UCSD-AML1 (cell line): Measurements from ENCODE around the gene ATXN10.
"Not testable (repeated sequence)": the region's sequence is repeated elsewhere in the genome, so short reads cannot be mapped to it uniquely, and the experiment has no call there.

ENCODE experiments used
- DNase-seq: peaks from one replicate; lab custom pipeline; 2025; ENCODE audit not compliant: unreplicated experiment; lab: John Stamatoyannopoulos, UW

Gene ATXN10

DNA sequence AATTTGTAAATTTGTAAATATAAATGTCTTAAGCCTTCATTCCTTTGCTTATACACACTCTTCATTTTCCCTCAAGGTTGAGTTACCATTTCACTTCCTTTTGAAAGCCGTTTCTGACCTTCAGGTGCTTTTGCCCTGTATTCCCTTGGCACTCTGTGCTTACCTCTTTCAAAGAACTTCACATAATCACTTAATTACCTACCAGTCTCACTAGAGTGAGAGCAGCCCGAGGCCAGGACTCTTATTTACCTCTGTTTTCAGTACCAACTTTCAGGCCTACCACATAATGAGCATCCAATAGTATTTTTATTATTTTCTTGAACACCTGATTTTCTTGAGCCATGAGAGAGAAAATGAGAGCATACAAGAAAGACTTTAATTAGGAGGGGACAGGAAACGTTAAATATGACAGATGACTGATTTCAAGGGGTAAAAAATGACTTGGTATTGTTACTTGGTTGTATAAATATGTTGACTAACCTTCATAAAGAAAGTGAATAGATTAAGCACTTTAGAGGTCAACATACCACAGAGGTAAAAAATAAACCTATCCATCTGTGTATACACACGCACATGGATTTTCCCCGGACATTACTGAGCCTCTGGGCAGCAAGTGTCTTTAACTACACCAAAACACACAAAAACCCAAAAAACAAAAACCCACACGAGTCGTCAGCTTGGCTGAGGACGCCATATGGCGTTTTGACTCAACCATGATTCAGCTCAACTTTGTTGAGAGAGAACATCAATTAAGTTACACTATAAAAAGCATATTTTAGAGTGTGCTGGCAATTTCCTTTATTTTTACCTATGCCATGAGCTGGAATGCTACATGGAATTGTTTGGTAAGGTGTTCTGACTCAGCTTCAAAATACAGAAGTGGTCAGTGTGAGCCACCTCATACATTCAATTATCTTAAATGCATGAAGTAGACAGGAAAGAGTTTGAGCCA, 7.6 kb downstream of the ATXN10 start:
- DNase-seq: no peak

DNA sequence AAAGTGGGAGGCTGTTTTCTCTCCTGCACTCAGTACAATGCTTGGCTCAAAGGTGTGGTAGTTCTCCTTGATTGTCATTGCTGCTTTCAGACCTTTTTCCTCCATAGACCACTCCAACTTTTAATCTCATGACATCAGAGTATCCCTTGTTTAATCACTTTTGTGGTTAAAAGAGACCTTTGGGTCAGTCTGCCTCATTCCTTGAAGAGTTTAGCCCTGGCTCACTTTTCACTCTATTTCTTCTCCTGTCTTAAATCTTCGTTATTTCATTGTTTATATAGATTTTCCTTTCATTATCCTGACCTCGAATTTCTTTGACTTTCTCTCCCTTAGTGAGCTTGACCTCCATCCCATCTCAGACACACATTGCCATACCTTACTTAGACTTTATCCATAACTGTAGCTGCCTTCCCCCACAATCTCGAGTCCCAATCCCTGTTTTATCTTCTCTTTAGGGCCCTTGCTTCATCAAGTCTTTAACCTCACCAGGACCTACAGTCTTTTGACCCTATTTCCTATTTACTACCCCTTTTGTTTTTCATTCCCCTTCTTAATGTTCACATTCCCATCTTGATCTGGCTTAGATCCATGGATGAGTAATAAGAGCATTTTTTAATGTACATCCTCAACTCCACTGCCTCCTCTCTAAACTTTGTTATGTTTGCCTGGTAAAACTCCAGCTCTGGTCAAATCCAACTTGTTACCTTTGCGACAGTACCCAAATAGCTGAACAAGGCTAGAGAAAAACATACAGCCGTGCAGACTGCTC, 9.5 kb downstream of the ATXN10 start:
- DNase-seq: no peak

DNA sequence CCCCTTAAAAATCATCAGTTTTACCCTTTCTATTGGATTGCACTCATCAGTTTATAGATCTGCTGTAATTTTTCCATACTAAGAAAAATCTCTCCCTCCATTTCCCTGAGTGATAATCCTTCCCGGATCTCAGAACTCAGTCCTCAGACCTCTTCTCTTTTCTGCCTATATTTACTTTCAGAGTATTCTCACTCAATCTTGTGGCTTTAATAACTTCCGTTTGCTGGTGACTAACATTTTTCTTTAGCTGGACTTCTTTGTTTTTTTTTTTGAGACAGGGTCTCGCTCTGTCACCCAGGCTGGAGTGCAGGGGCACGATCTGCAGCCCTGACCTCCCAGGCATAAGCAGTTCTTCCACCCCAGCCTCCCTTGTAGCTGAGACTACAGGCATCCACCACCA, 10.4 kb downstream of the ATXN10 start:
- no peak for DNase-seq

DNA sequence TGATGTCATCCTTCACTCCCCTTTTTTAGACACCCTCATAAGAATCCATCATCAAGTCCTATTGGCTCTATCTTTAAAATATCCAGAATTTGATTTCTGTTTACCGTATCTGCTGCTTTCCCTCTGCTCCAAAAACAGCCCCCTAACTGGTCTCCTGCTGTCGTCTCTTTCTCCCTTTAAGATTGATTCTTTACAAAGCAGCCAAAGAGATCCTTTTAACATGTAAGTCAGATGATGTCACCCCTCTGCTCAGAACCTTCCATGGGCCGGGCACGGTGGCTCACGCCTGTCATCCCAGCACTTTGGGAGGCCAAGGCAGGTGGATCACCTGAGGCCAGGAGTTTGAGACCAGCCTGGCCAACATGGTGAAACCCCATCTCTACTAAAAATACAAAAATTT, 11.1 kb downstream of the ATXN10 start:
- DNase-seq: not testable (repeated sequence)

DNA sequence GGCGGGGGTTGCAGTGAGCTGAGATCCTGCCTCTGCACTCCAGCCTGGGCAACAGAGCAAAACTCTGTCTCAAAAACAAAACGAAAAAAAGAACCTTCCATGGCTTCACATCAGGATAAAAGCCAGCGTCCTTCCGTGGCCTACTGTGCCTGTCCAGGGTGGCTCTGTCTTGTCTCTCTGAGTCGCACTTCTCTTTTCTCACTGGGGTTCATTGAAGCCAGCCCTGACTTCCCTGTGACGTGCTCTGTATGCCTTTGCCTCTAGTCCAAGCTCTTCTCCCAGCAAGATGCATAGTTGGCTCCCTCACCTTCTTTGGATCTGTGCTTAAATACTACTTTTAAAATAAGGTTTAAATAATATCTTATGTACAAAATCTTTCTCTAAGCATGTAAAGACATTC, 11.6 kb downstream of the ATXN10 start:
- DNase-seq: no peak

DNA sequence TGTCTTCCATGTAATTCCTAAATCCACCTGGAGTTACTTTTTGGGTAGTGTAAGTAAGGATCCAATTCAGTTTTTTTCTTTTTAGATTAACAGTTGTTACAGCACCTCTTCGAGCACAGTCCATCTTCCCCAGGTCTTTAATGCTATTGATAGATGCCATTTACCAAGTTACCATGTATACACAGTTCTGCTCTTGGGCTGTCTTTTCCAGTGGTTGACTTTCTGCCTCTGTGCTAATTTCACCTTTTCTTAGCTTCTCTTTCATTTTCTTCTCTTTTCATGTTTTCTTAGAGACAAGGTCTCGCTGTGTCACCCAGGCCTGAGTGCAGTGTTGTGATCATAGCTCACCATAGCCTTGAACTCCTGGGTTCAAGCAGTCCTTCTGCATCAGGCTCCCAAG, 12.0 kb downstream of the ATXN10 start:
- no peak for DNase-seq

DNA sequence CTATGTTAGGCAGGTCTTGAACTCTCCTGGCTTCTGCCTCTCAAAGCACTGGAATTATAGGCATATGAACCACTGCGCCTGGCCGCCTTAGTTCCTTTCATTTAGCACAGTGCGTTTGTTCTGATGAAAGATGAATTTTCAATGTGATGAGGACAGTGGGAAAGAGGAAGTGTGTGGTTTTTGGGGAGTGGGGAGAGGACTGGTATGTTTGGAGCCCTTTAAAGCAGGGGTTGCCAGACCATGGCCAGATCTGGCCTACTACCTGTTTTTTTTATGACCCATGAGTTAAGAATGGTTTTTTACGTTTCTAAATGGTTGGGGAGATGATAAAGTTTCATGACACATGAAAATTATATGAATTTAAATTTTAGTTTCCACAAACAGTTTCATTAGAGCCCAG, 12.5 kb downstream of the ATXN10 start:
- DNase-seq: no peak

DNA sequence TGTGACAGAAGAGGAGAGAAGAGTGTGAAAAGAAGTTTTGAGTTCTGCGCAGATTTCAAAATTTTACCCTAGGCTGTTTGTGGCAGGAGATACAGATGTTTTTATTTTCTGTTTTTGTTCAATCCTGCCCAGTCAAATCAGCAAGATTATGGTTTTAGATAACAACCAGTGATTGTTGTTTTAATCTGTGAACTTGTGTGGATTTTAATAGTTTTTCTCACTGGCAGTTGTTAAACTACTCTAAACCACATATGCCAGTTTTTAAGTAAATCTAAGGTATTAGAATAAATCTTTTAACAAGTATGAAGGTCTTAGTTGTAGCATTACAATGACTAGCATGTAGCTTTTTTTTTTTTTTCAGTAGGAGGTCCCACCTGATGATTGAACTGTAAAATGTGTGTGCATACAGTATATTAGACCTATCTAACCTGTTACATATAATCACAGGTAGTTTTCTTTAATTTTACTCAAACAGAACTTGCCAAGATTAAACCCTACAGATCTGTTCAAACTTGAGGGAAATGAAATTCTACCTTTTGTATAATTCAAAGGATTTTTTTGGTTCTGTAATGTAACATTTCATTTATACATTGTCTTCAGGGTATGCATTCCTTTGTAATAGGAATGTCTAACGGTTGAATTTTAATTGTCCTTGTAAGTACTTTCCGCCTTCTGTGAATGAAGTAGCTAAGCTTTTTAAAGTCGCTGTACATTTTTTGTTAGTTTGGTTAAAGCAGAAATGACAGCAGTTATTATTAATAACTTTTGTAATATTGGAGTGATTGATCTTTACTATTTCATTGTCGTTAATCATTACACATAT, 13.3 kb downstream of the ATXN10 start:
- no peak for DNase-seq

DNA sequence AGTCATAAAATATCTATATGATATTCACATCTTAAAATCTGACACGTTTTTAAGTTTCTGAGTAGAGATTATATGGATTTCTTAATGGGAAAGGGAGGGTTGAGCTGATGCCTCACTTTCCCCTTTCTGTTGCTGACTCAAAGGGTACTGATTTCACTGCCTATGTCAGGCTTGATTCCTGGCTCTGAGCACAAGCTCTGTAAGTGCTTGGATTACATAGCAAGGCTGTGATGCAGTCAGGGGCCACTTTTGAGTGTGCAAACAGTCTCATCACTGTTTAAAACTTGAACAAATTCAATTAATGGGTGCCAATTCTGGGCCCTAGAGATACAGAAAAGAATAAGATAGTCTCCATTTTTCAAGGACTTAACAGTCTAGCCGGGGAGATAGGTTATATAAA, 14.4 kb downstream of the ATXN10 start:
- no peak for DNase-seq

DNA sequence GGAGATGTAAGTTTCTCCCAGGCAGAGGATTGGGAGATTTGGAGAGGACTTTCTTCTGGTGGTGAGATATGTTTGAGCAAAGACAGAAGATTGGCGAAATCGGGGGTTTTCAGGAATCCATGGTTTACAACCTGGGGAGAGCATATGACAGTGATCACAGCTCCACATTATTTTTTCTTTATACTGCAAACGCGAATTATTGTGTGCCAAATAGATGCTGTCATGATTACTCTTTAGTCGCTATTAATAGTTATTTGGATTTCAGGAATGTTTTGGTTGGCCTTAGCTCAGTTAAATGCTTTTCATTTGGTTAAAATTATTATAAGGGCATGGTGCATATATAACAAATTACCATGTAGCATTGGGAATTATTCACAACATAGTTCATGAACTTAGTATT, 15.2 kb downstream of the ATXN10 start:
- DNase-seq: no peak

DNA sequence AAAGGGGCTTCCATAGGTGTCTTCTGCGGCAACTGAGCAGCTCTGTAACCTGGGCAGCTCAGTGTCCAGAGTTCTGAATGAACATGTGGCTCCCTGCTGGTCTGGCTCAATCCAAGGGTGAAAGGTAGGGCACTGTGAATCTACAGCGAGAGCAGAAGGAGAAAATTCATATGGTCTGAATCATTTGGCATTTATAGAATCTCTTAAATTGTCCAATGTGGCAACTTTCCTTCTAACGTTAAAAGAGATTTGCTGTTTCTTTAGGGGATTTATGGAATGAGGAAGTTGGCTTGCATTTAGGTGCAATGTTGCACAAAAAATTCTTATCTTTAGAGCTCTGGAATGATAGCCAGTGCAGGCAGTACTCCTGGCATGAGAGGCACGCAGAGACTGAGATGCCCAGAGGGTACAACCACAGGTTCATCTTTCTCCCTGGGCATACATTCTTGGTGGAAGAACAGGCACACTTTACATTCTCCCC, 17.0 kb downstream of the ATXN10 start:
- DNase-seq: no peak

DNA sequence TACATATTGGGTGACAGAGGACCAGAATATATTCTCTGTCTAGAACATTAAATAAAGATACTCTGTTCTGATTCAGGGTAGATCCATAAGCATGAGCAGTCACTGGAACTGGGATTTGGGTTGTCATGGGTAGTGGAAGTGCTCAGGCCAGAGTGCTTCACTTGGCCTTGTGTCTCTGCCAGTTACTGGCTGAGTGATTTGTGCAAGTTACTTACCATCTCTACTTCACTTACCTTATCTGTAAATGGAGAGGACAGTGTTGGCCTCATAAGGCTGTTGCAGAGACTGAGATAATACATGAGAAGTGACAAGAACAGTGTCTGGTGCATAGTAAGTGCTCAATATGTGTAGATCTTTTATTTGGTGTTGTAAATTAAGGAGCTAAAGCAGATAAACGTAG, 17.6 kb downstream of the ATXN10 start:
- no peak for DNase-seq

DNA sequence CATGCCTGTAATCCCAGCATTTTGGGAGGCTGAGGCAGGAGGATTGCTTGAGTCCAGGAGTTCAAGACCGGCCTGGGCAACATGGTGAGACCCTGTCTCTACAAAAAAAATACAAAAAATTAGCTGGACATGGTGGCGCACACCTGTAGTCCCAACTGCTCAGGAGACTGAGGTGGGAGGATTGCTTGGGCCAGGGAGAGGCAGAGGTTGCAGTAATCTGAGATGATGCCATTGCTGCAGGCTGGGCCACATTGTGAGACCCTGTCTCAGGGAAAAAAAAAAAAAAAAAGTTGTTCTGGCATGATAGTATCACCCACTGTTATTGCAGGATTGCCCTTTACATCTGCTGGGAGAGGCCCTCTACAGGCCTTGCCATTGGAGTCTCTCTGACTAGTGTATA, 18.4 kb downstream of the ATXN10 start:
- DNase-seq: no peak

DNA sequence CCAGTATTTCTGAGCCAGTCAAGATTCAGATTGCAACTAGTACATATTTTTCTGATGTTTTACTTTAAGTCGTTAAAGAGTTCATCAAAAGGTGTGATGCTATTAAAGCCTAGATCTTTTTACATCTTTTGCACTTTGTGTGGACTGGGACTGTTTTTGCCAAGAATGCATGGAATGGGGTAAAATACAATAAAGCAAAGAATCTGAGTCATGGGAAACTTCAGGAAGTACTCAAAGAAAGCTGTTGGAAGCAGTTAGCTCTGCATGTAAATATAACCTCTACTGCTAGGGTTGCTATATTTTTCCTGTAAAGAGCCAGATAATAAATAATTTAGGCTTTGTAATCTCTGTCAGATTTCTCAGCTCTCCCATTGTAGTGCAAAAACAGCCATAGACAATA, 20.9 kb downstream of the ATXN10 start:
- DNase-seq: no peak

DNA sequence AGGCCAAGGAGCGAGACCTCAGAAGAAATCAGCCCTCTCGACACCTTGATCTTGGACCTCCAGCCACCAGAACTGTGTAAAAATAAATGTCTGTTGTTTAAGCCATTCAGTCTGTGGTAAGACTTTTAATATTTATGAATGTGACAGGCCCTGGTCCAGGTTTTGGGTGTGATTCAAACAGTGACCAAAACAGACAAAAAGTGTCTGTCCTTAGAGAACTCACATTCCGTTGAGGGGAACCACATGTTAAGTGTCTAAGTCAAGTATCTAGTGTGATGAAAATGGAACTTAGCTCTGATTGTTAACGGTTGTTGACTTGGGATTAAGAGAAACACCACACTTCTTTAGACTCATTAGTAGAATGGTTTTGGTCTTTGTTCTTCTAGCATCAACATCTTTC, 22.2 kb downstream of the ATXN10 start:
- DNase-seq: no peak

DNA sequence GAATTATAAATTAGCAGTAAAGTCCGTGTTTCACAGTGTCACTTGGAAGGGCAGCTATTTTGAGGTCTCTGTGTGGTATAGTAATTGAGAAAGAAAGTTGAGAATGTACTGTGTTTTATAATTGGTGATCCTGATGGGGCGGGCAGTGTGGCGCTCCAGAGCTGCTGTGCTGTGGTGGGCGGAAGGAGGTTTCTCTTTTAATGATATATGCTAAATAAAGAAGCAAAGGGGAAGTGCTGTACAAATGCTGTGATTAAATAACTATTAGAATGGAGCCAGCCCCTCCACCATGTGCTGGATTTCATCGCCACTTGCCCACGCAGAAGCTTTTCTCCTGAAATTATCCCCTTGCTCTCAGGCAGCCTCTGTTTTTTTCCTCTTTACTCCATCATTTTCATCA, 24.6 kb downstream of the ATXN10 start:
- no peak for DNase-seq

DNA sequence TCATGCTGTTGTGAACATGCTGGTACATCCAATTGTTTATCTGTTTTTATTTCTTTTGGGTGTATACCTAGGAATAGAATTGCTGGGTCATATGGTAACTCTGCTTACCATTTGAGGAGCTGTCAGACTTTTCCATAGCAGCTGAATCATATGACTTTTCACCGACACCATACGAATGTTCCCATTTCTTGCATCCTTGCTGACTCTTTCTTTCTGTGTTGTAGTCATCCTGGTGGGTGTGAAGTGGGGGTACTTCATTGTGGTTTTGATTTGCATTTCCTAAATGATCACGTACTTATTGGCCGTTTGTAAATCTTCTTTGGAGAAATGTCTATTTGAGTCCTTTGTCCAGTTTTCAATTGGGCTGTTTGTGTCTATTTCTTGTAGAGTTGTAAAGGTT, 26.5 kb downstream of the ATXN10 start:
- no peak for DNase-seq

DNA sequence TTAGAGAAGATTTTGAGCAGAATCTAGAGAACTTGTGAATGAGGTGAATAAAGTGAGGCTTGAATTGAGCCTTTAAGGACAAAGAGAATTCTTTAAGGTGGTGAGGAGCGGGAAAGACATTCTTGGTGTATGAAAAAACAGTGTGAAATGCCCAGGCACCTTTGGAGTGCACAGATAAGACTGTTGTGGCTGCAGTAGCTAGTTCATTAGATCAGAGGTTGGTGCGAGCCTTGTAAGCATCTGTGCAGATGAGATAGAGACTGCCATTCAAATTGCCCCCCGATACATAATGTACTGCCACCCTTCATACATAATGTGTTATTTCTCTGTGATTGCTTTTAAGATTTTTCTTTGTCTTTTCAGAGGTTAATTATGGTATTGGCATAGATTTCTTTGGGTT, 31.3 kb downstream of the ATXN10 start:
- DNase-seq: no peak

DNA sequence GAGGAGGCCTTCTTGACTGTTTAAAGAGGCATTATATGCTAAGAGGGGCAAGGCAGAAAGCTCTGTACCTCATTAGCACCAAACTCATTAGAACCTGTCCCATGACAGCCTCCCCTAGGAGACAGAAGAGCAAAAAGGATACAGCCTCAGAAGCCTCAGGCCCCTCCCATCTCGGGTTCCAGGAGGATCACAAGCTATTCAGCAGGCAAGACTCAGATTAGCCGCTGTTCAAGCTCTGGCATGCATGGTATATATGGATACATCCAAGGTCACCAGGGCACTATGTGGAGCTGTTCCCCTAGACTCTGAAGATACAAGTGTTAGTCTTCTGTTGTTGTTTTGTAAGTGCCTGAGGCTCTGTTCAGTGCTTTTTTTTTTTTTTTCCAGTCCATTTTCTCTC, 32.1 kb downstream of the ATXN10 start:
- DNase-seq: no peak

DNA sequence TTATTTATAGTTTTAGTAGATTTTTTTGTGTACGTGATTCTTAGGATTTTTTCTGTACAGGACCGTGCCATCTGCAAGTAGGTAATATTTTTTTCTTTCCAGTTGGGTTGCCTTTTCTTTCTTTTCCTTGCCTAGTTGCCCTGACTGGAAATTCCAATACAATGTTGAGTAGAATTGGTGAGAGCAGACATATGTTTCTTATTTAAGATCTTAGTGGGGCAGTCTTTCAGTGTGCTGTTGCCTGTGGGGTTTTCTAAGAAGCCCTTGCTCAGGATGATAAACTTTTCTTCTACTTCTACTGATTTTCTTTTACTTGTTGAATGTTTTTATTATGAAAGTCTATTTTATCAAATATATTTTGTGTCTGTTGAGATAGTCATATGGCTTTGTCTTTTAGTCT, 33.0 kb downstream of the ATXN10 start:
- DNase-seq: no peak

DNA sequence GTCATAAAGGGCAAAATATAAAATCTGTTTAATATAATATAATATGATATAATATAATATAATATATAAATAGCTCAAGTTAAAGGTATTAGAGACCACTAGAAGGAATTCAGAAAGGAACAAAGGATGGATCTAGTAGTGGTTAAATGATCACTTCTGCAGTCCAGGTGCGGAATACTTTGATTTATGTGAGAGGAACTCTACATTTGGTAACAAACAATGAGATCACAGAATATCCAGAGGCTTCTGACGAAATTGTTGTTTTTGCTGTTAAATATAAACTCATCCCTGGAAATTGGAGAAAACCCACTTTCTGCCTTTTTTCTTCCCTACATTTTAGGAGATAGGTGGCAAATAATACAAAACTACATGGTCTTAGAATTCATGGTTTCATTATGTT, 36.0 kb downstream of the ATXN10 start:
- DNase-seq: no peak
